GM23248 (cell line): ENCODE measurements around the gene C16orf86. TPM values are rescaled to one million over a fixed set of nuclear protein-coding genes. Genes with fewer than 3 reads are reported as not detected.

Experiments
- DNase-seq: peaks from one replicate; pipeline ENCODE4 v3.0.0-alpha.2; 2015
- H2AFZ ChIP-seq: fragments of 200-600 bp; sonication (generic); 2 replicates; pipeline ENCODE4 v1.6.1; 2016; ENCODE audit warnings: antibody characterized with exemption
- H3F3A ChIP-seq: fragments of 200-600 bp; sonication (generic); 2 replicates; pipeline ENCODE4 v1.6.1; 2016; ENCODE audit warnings: mild to moderate bottlenecking, antibody characterized with exemption, mixed run types; ENCODE audit not compliant: insufficient read depth
- H3K27ac ChIP-seq: fragments of 200-600 bp; sonication (generic); 2 replicates; pipeline ENCODE4 v1.5.1; 2016; ENCODE audit warnings: mild to moderate bottlenecking
- H3K27me3 ChIP-seq: fragments of 200-600 bp; sonication (generic); replicated peaks from 2 replicates; pipeline ENCODE4 v1.6.1; 2016; ENCODE audit warnings: mild to moderate bottlenecking; ENCODE audit not compliant: insufficient read depth
- H3K36me3 ChIP-seq: fragments of 200-600 bp; sonication (generic); 2 replicates; pipeline ENCODE4 v1.6.1; 2016; ENCODE audit warnings: low read depth, mild to moderate bottlenecking
- H3K4me1 ChIP-seq: fragments of 200-600 bp; sonication (generic); 2 replicates; pipeline ENCODE4 v1.6.1; 2016; ENCODE audit warnings: mild to moderate bottlenecking; ENCODE audit not compliant: insufficient read depth
- H3K4me2 ChIP-seq: fragments of 200-600 bp; sonication (generic); one replicate; pipeline ENCODE4 v1.6.1; 2016; ENCODE audit warnings: mild to moderate bottlenecking; ENCODE audit not compliant: unreplicated experiment
- H3K4me3 ChIP-seq: fragments of 200-600 bp; sonication (generic); 2 replicates; pipeline ENCODE4 v1.5.1; 2016; ENCODE audit warnings: mild to moderate bottlenecking
- H3K79me2 ChIP-seq: fragments of 200-600 bp; sonication (generic); 2 replicates; pipeline ENCODE4 v1.6.1; 2016; ENCODE audit warnings: mild to moderate bottlenecking; ENCODE audit not compliant: insufficient read depth
- H3K9ac ChIP-seq: fragments of 200-600 bp; sonication (generic); 2 replicates; pipeline ENCODE4 v1.6.1; 2016; ENCODE audit warnings: mild to moderate bottlenecking
- H3K9me2 ChIP-seq: fragments of 200-600 bp; sonication (generic); 2 replicates; pipeline ENCODE4 v1.6.1; 2016; ENCODE audit warnings: mixed run types, mild to moderate bottlenecking, moderate library complexity; ENCODE audit not compliant: insufficient read depth
- H3K9me3 ChIP-seq: fragments of 200-600 bp; sonication (generic); one replicate; pipeline ENCODE4 v1.6.1; 2017; ENCODE audit warnings: low read depth
- H4K20me1 ChIP-seq: fragments of 200-600 bp; sonication (generic); 2 replicates; pipeline ENCODE4 v1.6.0; 2016; ENCODE audit not compliant: insufficient read depth
- EZH2 ChIP-seq: fragments of 200-600 bp; sonication (generic); IDR thresholded peaks from 2 replicates; pipeline ENCODE4 v1.6.1; 2018; ENCODE audit warnings: antibody characterized with exemption, mild to moderate bottlenecking; ENCODE audit not compliant: insufficient read depth, poor library complexity, severe bottlenecking
- EZH2phosphoT487 ChIP-seq: fragments of 200-600 bp; sonication (generic); IDR thresholded peaks from 2 replicates; pipeline ENCODE4 v1.6.1; 2018; ENCODE audit warnings: antibody characterized with exemption, moderate library complexity, mild to moderate bottlenecking, low read depth; ENCODE audit not compliant: insufficient read depth
- WGBS, 2 experiments: methylation state at CpG; one replicate each; pipeline ENCODE4 v1.1.6; 2015 to 2017; ENCODE audit warnings: low lambda C conversion rate in 2 of 2, low coverage in 1 of 2; ENCODE audit errors: missing lambda C conversion rate in 2 of 2; 5-methylcytosine and 5-hydroxymethylcytosine counted together
- in situ Hi-C: fragments of 300-500 bp; cut with MboI; formaldehyde crosslinking; loops from 2 replicates; pipeline ENCODE4 v1.15.0; 2020
- polyA plus RNA-seq: library from polyadenylated mRNA; unstranded; fragments of >200 nt; fragmentation: Nextera tagmentation; extraction: Ambion mirVana; gene quantifications from 2 replicates; pipeline ENCODE4 v1.2.1, GENCODE V29; 2016
- total RNA-seq: library from RNA; depleted of rRNA; stranded (reverse); fragments of >200 nt; shearing (Covaris generic); gene quantifications from 2 replicates; pipeline ENCODE4 v1.2.3, GENCODE V29; 2014

C16orf86 gene
- total and polyA plus RNA-seq, 2 experiments from 2014 or later, result 3.4 to 6.6 TPM

- Histone ChIP-seq H3K4me2 (no peak overlapping the region), H3K27ac (peak overlapping the region; percentile 17; the same call in 1 of the 2 replicates), H3K4me3 (no peak overlapping the region), H3K9me3 (no peaks in the 10 kb centered on the region), H2AFZ (no peak overlapping the region), H3F3A (peaks cover 20% of the 10 kb centered on the region), H3K4me1 (peaks cover 13% of the 10 kb centered on the region), H3K36me3 (no peaks in the 10 kb centered on the region), H3K79me2 (peaks cover 82% of the 10 kb centered on the region), H4K20me1 (no peaks in the 10 kb centered on the region), H3K9ac (no peak overlapping the region), H3K9me2 (no peaks in the 10 kb centered on the region), H3K27me3 (no peaks in the 10 kb centered on the region)
- peak; percentile 91 for DNase-seq
- WGBS, 2 experiments, result 15 to 17% methylated on average over 2 of the region's 2 CpGs
- no peak for TF ChIP-seq EZH2phosphoT487
- TF ChIP-seq EZH2, result no peak
- in situ Hi-C loops, result no loop called here
Measured at GRCh38 chr16:67708368-67708771, 41.8 kb downstream of the C16orf86 start.

- Histone ChIP-seq H3K9ac (no peak overlapping the region), H3K9me2 (no peaks in the 10 kb centered on the region), H3K79me2 (peaks cover 82% of the 10 kb centered on the region), H3K27me3 (no peaks in the 10 kb centered on the region), H3K4me3 (no peak overlapping the region), H3K27ac (no peak overlapping the region), H3F3A (peaks cover 20% of the 10 kb centered on the region), H4K20me1 (no peaks in the 10 kb centered on the region; the same call in 1 of the 2 replicates), H2AFZ (no peak overlapping the region), H3K4me1 (peaks cover 13% of the 10 kb centered on the region), H3K36me3 (no peaks in the 10 kb centered on the region), H3K9me3 (no peaks in the 10 kb centered on the region), H3K4me2 (no peak overlapping the region)
- DNase-seq, result no peak
- WGBS, 2 experiments, result 94 to 100% methylated on average over 1 of the region's 1 CpG
- in situ Hi-C loops, result no loop called here
- TF ChIP-seq EZH2 (no peak), EZH2phosphoT487 (no peak)
Measured at GRCh38 chr16:67709050-67709449, 42.4 kb downstream of the C16orf86 start.

- Histone ChIP-seq H2AFZ (no peak overlapping the region), H3K4me3 (no peak overlapping the region), H3K36me3 (no peaks in the 10 kb centered on the region), H3F3A (peaks cover 20% of the 10 kb centered on the region), H3K4me1 (peaks cover 13% of the 10 kb centered on the region), H3K27ac (no peak overlapping the region), H3K9me3 (no peaks in the 10 kb centered on the region), H3K9me2 (no peaks in the 10 kb centered on the region), H3K4me2 (no peak overlapping the region), H3K79me2 (peaks cover 82% of the 10 kb centered on the region), H4K20me1 (no peaks in the 10 kb centered on the region; the same call in 1 of the 2 replicates), H3K27me3 (no peaks in the 10 kb centered on the region), H3K9ac (no peak overlapping the region)
- TF ChIP-seq EZH2phosphoT487 (no peak), EZH2 (no peak)
- 97 to 98% methylated on average over 6 of the region's 6 CpGs for WGBS, 2 experiments
- DNase-seq, result no peak
- in situ Hi-C loops, result no loop called here
Measured at GRCh38 chr16:67710607-67711006, 44.0 kb downstream of the C16orf86 start.

DNA sequence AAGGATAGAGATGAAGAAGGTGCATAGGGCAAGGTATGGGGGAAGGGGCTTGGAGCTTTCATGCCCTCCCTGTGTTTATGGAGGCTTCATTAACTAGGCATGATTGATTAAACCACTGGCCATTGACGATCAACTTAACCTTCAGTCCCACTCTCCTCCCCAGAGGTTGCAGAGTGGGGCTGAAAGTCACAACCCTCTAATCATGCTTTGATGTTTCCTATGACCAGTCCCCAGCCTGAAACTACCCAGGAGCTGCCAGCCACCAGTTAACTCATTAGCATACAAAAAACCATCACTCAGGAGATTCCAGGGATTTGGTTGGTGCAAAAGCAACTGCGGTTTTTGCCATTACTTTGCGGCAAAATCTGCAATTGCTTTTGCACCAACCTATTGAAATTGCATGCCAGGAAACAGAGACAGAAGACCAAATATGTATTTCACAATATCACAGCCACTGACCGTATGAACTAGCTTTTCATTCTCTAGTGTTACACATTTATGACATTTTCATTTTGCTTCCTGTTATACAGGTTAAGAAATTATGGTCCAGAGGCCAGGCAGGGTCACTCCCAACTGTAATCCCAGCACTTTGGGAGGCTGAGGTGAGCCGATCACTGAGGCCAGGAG lies 47.1 kb downstream of the C16orf86 start:
- no peak for DNase-seq
- no peaks in the 10 kb centered on the region for H3K36me3 ChIP-seq
- 74 to 77% methylated on average over 5 of the region's 5 CpGs for WGBS, 2 experiments
- no peaks in the 10 kb centered on the region for H3K27me3 ChIP-seq
- H3K9me2 ChIP-seq, result no peaks in the 10 kb centered on the region
- TF ChIP-seq EZH2phosphoT487, result no peak
- TF ChIP-seq EZH2, result no peak
- in situ Hi-C loops, result no loop called here
- no peak overlapping the region for H3K4me2 ChIP-seq
- no peak overlapping the region for H3K27ac ChIP-seq
- H3K9ac ChIP-seq, result no peak overlapping the region
- peaks cover 14% of the 10 kb centered on the region for H3K4me1 ChIP-seq
- H3K79me2 ChIP-seq, result peaks cover 92% of the 10 kb centered on the region
- no peak overlapping the region for H2AFZ ChIP-seq
- H4K20me1 ChIP-seq, result no peaks in the 10 kb centered on the region; the same call in 1 of the 2 replicates
- no peak overlapping the region for H3K4me3 ChIP-seq
- peaks cover 11% of the 10 kb centered on the region for H3F3A ChIP-seq
- H3K9me3 ChIP-seq, result no peaks in the 10 kb centered on the region
